Skeletal muscle satellite cell (primary cell): ENCODE results near the gene AKR1C1. TPM values are rescaled to one million over a fixed set of nuclear protein-coding genes. Genes with fewer than 3 reads are reported as not detected.
"Not testable (repeated sequence)": the region's sequence is repeated elsewhere in the genome, so short reads cannot be mapped to it uniquely, and the experiment has no call there.

Experiments
- H3K27me3 ChIP-seq: 2 replicates; pipeline ENCODE4 v1.7.0; 2013; ENCODE audit warnings: low read length; ENCODE audit not compliant: control insufficient read depth, insufficient read depth
- H3K36me3 ChIP-seq: 2 replicates; pipeline ENCODE4 v1.7.0; 2013; ENCODE audit warnings: mild to moderate bottlenecking, control low read depth, low read length; ENCODE audit not compliant: insufficient read depth
- H3K4me1 ChIP-seq: 2 replicates; pipeline ENCODE4 v1.7.0; 2013; ENCODE audit warnings: low read length; ENCODE audit not compliant: control insufficient read depth, insufficient read depth
- H3K4me2 ChIP-seq: 2 replicates; pipeline ENCODE4 v1.7.0; 2013; ENCODE audit warnings: mild to moderate bottlenecking, low read length
- H3K4me3 ChIP-seq: 2 replicates; pipeline ENCODE4 v1.7.0; 2013; ENCODE audit warnings: low read length
- H3K9ac ChIP-seq: 2 replicates; pipeline ENCODE4 v1.7.0; 2013; ENCODE audit warnings: mild to moderate bottlenecking, low read depth, low read length, moderate library complexity
- H3K9me3 ChIP-seq: replicated peaks from 2 replicates; pipeline ENCODE4 v1.7.0; 2013; ENCODE audit warnings: mild to moderate bottlenecking, control low read depth, low read length
- total RNA-seq: library from RNA; depleted of rRNA; stranded (reverse); fragments of >200 nt; gene quantifications from 2 replicates; pipeline ENCODE4 v1.2.3, GENCODE V29; 2012; rRNA removed

AKR1C1 gene
- total RNA-seq, result 206 and 221 TPM in 2 replicates

- not testable (repeated sequence) for H3K4me1 ChIP-seq, H3K9me3 ChIP-seq, H3K27me3 ChIP-seq, H3K36me3 ChIP-seq
- Histone ChIP-seq H3K9ac (peak within 1 kb of the TSS; percentile 62), H3K4me2 (peak within 1 kb of the TSS; percentile 79), H3K4me3 (peak within 1 kb of the TSS; percentile 45)
Measured at GRCh38 chr10:4962876-4963814, at the start of gene AKR1C1. Gene AKR1C1 (plus strand): TSS chr10:4963415. CDS start chr10:4963445, 30 bp downstream.

DNA sequence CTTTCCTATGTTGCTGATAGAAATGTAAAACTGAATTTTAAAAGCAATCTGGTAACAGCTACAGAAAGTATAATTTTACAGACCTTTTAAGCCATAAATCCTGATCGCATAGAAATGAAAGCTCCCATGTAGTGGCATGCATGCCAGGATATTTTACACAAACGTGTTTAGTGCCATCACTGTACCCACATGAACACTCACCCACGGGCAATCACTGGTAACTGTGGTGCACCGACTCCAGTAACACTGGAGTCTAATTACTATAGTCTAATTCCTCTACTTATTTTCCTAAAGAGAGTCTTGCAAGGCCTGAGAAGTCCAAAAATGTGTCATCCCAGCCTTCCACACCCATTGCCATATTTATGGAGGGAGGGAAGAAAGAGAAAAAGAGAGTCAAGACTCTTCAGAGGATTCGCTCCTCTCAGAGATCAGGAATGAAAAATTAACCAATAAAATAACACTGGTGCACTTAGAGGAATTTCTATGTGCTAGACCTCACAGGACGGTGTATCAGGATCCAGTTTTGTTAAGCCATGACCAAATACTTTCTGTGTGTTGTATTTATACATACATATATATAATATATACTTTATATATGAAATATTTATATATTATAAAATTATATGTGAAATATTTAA, 48.9 kb upstream of the AKR1C1 start:
- Histone ChIP-seq H3K4me2 (no peak overlapping the region), H3K9me3 (no peaks in the 10 kb centered on the region), H3K36me3 (no peaks in the 10 kb centered on the region), H3K9ac (no peak overlapping the region), H3K4me1 (no peaks in the 10 kb centered on the region), H3K27me3 (no peaks in the 10 kb centered on the region), H3K4me3 (no peak overlapping the region)

GRCh38 chr10:4916086-4916716, 47.0 kb upstream of the AKR1C1 start:
- Histone ChIP-seq H3K27me3 (no peaks in the 10 kb centered on the region), H3K9ac (no peak overlapping the region), H3K4me1 (no peaks in the 10 kb centered on the region), H3K9me3 (no peaks in the 10 kb centered on the region), H3K4me3 (no peak overlapping the region), H3K36me3 (no peaks in the 10 kb centered on the region), H3K4me2 (no peak overlapping the region)

DNA sequence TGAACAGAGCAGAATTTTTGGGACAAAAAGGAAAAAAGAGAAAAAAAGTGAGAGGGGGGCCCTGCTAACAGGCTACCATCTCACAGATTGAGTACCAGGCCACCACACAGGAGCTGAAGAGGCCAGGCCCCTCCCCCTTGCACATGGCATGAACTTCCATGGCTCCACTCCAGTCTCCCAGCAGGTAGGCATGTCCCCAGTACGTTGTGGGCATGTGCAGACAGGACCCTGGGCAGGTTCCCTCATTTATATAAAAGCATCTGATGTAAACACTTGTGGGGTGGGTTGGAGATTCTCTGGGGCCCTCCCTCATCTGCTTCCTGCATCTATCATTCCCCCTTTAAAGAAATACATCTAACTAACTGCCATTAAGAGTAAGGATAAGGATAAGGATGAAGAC, 45.0 kb upstream of the AKR1C1 start:
- H3K4me3 ChIP-seq, result no peak overlapping the region
- H3K27me3 ChIP-seq, result no peaks in the 10 kb centered on the region
- H3K9me3 ChIP-seq, result no peaks in the 10 kb centered on the region
- H3K4me1 ChIP-seq, result no peaks in the 10 kb centered on the region
- no peak overlapping the region for H3K4me2 ChIP-seq
- H3K36me3 ChIP-seq, result no peaks in the 10 kb centered on the region
- H3K9ac ChIP-seq, result no peak overlapping the region

GRCh38 chr10:4924482-4924881, 38.7 kb upstream of the AKR1C1 start:
- H3K9ac ChIP-seq, H3K27me3 ChIP-seq, H3K4me1 ChIP-seq, H3K9me3 ChIP-seq, H3K4me2 ChIP-seq, H3K4me3 ChIP-seq, H3K36me3 ChIP-seq: not testable (repeated sequence)

DNA sequence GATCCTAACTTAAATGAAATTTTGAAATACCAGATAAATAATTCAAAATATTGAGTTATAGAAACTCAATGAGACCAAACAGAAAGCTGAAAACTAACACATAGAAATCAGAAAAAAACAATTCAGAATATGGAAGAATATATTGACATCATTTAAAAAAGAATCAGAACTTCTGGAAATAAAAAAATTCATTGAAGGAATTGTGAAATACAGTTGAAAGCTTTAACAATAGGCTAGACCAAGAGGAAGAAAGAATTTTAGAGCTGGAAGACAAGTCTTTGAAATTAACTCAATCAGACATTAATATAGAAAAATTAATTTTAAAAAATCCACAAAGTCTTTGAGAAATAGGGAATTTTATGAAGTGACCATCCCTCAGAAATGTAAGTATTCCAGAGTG, 36.8 kb upstream of the AKR1C1 start:
- H3K4me3 ChIP-seq, result no peak overlapping the region
- peaks cover 3% of the 10 kb centered on the region for H3K4me1 ChIP-seq
- H3K27me3 ChIP-seq, result no peaks in the 10 kb centered on the region
- no peaks in the 10 kb centered on the region for H3K36me3 ChIP-seq
- no peaks in the 10 kb centered on the region for H3K9me3 ChIP-seq
- H3K9ac ChIP-seq, result no peak overlapping the region
- no peak overlapping the region for H3K4me2 ChIP-seq

DNA sequence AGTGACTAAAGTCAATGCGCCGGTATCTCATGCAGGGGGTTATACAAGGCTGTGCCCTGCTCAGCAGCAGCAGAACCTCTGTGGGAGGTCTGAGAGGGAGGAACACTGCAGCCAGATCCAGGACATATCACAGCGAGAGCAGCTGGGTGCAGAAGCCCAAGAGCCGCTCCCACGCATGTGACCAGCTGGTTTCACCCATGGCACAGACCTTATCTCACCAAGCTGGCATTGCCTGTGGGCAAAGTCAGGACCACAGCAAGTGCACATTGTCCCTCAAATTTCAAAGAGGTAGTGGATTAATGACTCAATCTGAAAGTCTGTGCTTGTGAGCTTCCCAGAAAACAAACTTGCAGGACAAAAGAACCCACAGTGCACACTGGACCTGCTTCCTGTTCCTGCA, 31.6 kb upstream of the AKR1C1 start:
- peaks cover 8% of the 10 kb centered on the region for H3K4me1 ChIP-seq
- no peak overlapping the region for H3K9ac ChIP-seq

DNA sequence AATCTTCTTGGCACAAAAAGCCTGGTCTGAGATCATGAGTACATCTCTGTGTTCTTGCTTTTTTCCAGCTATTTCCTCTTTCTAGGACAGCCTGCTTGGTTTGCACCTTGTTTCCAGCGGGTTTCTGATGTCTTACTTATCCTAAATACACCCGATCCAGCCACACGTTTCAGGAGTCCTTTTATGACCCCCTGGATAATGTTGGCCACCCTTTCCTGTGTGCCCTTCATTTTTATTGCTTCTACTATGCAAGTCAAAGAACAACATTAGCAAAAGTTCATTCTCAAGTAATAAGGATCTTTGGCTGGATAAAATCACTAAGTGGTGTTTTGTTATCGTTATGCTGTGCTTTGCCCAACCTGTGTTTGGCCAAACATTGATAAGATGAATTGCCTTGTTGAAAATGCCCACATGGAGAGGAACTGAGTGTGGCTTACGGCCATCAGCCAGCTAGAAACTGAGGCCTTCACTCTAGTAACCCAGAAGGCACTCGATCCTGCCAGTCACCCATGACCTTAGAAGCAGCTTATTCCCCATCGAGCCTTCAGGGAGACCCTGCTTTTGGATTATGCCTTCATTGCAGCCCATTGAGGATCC, 28.7 kb upstream of the AKR1C1 start:
- peaks cover 13% of the 10 kb centered on the region for H3K4me1 ChIP-seq
- no peaks in the 10 kb centered on the region for H3K27me3 ChIP-seq
- H3K4me3 ChIP-seq, result no peak overlapping the region
- no peaks in the 10 kb centered on the region for H3K36me3 ChIP-seq
- H3K4me2 ChIP-seq, result no peak overlapping the region
- H3K9me3 ChIP-seq, result no peaks in the 10 kb centered on the region
- no peak overlapping the region for H3K9ac ChIP-seq

More for the DNA sequence above, 31.6 kb upstream of the AKR1C1 start:
- Histone ChIP-seq H3K27me3 (no peaks in the 10 kb centered on the region), H3K4me3 (no peak overlapping the region), H3K4me2 (no peak overlapping the region), H3K36me3 (no peaks in the 10 kb centered on the region), H3K9me3 (no peaks in the 10 kb centered on the region)

DNA sequence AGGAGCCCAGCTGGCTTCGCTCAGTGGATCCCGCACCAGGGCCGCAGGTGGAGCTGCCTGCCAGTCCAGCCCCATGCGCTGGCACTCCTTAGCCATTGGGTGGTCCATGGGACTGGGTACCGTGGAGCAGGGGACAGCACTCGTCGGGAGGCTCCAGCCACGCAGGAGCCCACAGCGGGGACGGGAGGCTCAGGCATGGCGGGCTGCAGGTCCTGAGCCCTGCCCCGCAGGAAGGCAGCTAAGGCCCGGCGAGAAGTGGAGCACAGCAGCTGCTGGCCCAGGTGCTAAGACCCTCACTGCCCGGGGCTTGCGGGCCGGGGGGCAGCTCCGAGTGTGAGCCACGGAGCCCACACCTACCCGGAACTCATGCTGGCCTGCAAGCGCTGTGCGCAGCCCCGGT, 25.9 kb upstream of the AKR1C1 start:
- Histone ChIP-seq H3K36me3 (no peaks in the 10 kb centered on the region), H3K27me3 (no peaks in the 10 kb centered on the region), H3K4me3 (no peak overlapping the region), H3K4me2 (no peak overlapping the region), H3K9ac (no peak overlapping the region), H3K9me3 (no peaks in the 10 kb centered on the region), H3K4me1 (peaks cover 25% of the 10 kb centered on the region)

GRCh38 chr10:4939224-4940072, 23.8 kb upstream of the AKR1C1 start:
- H3K9me3 ChIP-seq, result no peaks in the 10 kb centered on the region
- no peak overlapping the region for H3K9ac ChIP-seq
- H3K4me1 ChIP-seq, result peaks cover 45% of the 10 kb centered on the region
- no peaks in the 10 kb centered on the region for H3K27me3 ChIP-seq
- no peaks in the 10 kb centered on the region for H3K36me3 ChIP-seq
- H3K4me2 ChIP-seq, result no peak overlapping the region
- no peak overlapping the region for H3K4me3 ChIP-seq

DNA sequence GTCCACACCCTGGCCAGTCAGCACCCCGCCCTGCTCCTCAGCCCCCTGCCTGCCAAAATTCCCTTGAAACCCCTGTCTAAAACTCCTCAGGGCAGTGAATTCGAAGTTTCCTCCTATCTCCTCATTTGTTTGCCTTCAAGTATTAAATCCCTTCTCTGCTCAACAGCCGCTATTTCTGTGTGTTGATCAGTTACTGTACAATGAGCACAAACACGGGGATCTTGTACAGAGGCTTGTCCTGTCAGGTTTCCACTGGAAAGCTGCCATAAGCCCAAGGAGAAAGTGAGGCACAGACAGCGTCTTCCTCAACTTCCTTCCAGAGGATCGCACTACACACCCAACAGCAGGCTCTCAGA, 23.2 kb upstream of the AKR1C1 start:
- H3K9me3 ChIP-seq, H3K9ac ChIP-seq, H3K27me3 ChIP-seq, H3K4me3 ChIP-seq, H3K36me3 ChIP-seq, H3K4me2 ChIP-seq: not testable (repeated sequence)
- peaks cover 49% of the 10 kb centered on the region for H3K4me1 ChIP-seq
